Thyroid gland (tissue), 4 donors: ENCODE data around the gene CDH6. TPM values are rescaled to one million over a fixed set of nuclear protein-coding genes. Genes with fewer than 3 reads are reported as not detected.

Source experiments
- DNase-seq, 2 donors: peaks; one replicate each; pipeline ENCODE4 v3.0.0-alpha.2; 2019
- H3K27ac ChIP-seq, 3 donors: fragments of 200-600 bp; sonication (generic); 1 replicate in 2 of 3; 2 replicates in 1 of 3; pipeline ENCODE4 v1.5.1; 2016 to 2019; ENCODE audit warnings: mild to moderate bottlenecking in 1 of 3, moderate library complexity in 1 of 3
- H3K27me3 ChIP-seq: fragments of 200-600 bp; sonication (generic); one replicate; pipeline ENCODE4 v1.5.1; 2019
- H3K36me3 ChIP-seq, 2 donors: fragments of 200-600 bp; sonication (generic); one replicate each; pipeline ENCODE4 v1.5.1; 2016 to 2019
- H3K4me1 ChIP-seq, 2 donors: fragments of 200-600 bp; sonication (generic); one replicate each; pipeline ENCODE4 v1.5.1; 2017 to 2019
- H3K4me3 ChIP-seq, 3 donors: fragments of 200-600 bp; sonication (generic); replicated peaks in 1 of 3; 1 replicate in 2 of 3; 2 replicates in 1 of 3; pipeline ENCODE4 v1.5.1; 2016; ENCODE audit warnings: mild to moderate bottlenecking in 1 of 3
- H3K9me3 ChIP-seq: fragments of 200-600 bp; sonication (generic); one replicate; pipeline ENCODE4 v1.5.1; 2017
- CTCF ChIP-seq, 6 experiments: fragments of 200-600 bp in 3 of 6; fragments of 450-650 bp in 3 of 6; sonication (generic) in 3 of 6; IDR thresholded peaks; one replicate each; pipeline ENCODE4 v1.5.1; 2016 to 2019; ENCODE audit warnings: antibody characterized with exemption in 6 of 6, mild to moderate bottlenecking in 2 of 6, inconsistent platforms in 1 of 6, moderate library complexity in 1 of 6
- POLR2A ChIP-seq, 2 donors: fragments of 450-650 bp; IDR thresholded peaks; one replicate each; pipeline ENCODE4 v1.6.1; 2017; ENCODE audit warnings: antibody characterized with exemption in 2 of 2, mild to moderate bottlenecking in 2 of 2, moderate library complexity in 1 of 2
- WGBS, 2 donors: methylation state at CpG; one replicate each; pipeline ENCODE4 v1.1.5; 2017; 5-methylcytosine and 5-hydroxymethylcytosine counted together
- intact Hi-C: fragments of 100-400 bp; cut with DNase I; formaldehyde crosslinking; loops from one replicate; pipeline ENCODE4 v1.15.1; 2023
- total RNA-seq, 4 donors: library from RNA; depleted of rRNA; stranded (reverse); fragments of >200 nt; gene quantifications; one replicate each; pipeline ENCODE4 v1.2.3, GENCODE V29; 2016

CDH6 gene
- 1 to 10 TPM; 1.0 to 3.0 (median 2.2) TPM for total RNA-seq

GRCh38 chr5:31193591-31194467 is at the start of gene CDH6:
Gene CDH6 (plus strand): TSS chr5:31193686. CDS start chr5:31267474, 73,788 bp downstream.
- intact Hi-C loops = no loop called here
- TF ChIP-seq POLR2A (IDR thresholded peaks at IDR 0.05) = no peak
- TF ChIP-seq CTCF (IDR thresholded peaks at IDR 0.05) = no peak
- Histone ChIP-seq H3K9me3 (no peaks in the 10 kb centered on the region), H3K27ac (peak within 1 kb of the TSS in 2 of 3 donors; percentile 19 to 36), H3K27me3 (no peaks in the 10 kb centered on the region), H3K36me3 (no peaks in the 10 kb centered on the region), H3K4me1 (peaks cover 3 to 15% of the 10 kb centered on the region in 2 donors), H3K4me3 (peak within 1 kb of the TSS in 1 of 3 donors; percentile 21)
- DNase-seq = peak; percentile 16 to 35
- WGBS, 2 donors = 2 to 6% methylated on average over 32 to 42 of the region's 67 CpGs

- no peaks in the 10 kb centered on the region for H3K4me1 ChIP-seq
- no peak for DNase-seq
- H3K9me3 ChIP-seq = no peaks in the 10 kb centered on the region
- no peaks in the 10 kb centered on the region for H3K36me3 ChIP-seq
- no peak overlapping the region for H3K4me3 ChIP-seq
- H3K27ac ChIP-seq = no peak overlapping the region
- WGBS, 2 donors = 76% methylated on average over 7 of the region's 7 CpGs
- intact Hi-C loops = no loop called here
- no peak for TF ChIP-seq CTCF (IDR thresholded peaks at IDR 0.05)
- H3K27me3 ChIP-seq = no peaks in the 10 kb centered on the region
Observed at GRCh38 chr5:31144364-31144763, 49.1 kb upstream of the CDH6 start.

- Histone ChIP-seq H3K9me3 (no peaks in the 10 kb centered on the region), H3K27me3 (no peaks in the 10 kb centered on the region)
Observed at GRCh38 chr5:31148959-31149475, 44.5 kb upstream of the CDH6 start.

GRCh38 chr5:31153521-31153920 is 40.0 kb upstream of the CDH6 start:
- WGBS, 2 donors = 84 to 88% methylated on average over 2 of the region's 2 CpGs
- H3K27ac ChIP-seq = no peak overlapping the region
- no peaks in the 10 kb centered on the region for H3K9me3 ChIP-seq
- no peaks in the 10 kb centered on the region for H3K27me3 ChIP-seq
- H3K4me3 ChIP-seq = no peak overlapping the region
- no peaks in the 10 kb centered on the region for H3K4me1 ChIP-seq
- no peaks in the 10 kb centered on the region for H3K36me3 ChIP-seq
- intact Hi-C loops = no loop called here
- DNase-seq = no peak
- TF ChIP-seq POLR2A (IDR thresholded peaks at IDR 0.05) (no peak), CTCF (IDR thresholded peaks at IDR 0.05) (no peak)

More at GRCh38 chr5:31148959-31149475, 44.5 kb upstream of the CDH6 start:
- H3K4me3 ChIP-seq = no peak overlapping the region
- H3K27ac ChIP-seq = no peak overlapping the region
- TF ChIP-seq POLR2A (IDR thresholded peaks at IDR 0.05) = no peak
- no peak for TF ChIP-seq CTCF (IDR thresholded peaks at IDR 0.05)
- whole genome bisulfite sequencing, 2 donors = 68 to 79% methylated on average over 2 of the region's 2 CpGs
- intact Hi-C loops = no loop called here
- H3K4me1 ChIP-seq = no peaks in the 10 kb centered on the region
- no peaks in the 10 kb centered on the region for H3K36me3 ChIP-seq
- DNase-seq = no peak

GRCh38 chr5:31156631-31157160 is 36.8 kb upstream of the CDH6 start:
- DNase-seq = no peak
- no peak overlapping the region for H3K27ac ChIP-seq
- TF ChIP-seq POLR2A (IDR thresholded peaks at IDR 0.05) (no peak), CTCF (IDR thresholded peaks at IDR 0.05) (no peak)
- H3K9me3 ChIP-seq = no peaks in the 10 kb centered on the region
- no peaks in the 10 kb centered on the region for H3K27me3 ChIP-seq
- H3K4me3 ChIP-seq = no peak overlapping the region
- no peaks in the 10 kb centered on the region for H3K36me3 ChIP-seq
- intact Hi-C loops = no loop called here
- no peaks in the 10 kb centered on the region for H3K4me1 ChIP-seq
- 63 to 68% methylated on average over 3 of the region's 3 CpGs for WGBS, 2 donors
